Jurkat, Clone E6-1 (cell line): ENCODE results near the gene RGP1.

Experiments
- DNase-seq: peaks from one replicate; pipeline ENCODE4 v3.0.0-alpha.2; 2011; ENCODE audit warnings: low read depth, low spot score
- H3K4me3 ChIP-seq: 2 replicates; pipeline ENCODE4 v1.5.1; 2011; ENCODE audit warnings: mild to moderate bottlenecking, low read length, control low read depth, moderate library complexity

Gene RGP1

DNA sequence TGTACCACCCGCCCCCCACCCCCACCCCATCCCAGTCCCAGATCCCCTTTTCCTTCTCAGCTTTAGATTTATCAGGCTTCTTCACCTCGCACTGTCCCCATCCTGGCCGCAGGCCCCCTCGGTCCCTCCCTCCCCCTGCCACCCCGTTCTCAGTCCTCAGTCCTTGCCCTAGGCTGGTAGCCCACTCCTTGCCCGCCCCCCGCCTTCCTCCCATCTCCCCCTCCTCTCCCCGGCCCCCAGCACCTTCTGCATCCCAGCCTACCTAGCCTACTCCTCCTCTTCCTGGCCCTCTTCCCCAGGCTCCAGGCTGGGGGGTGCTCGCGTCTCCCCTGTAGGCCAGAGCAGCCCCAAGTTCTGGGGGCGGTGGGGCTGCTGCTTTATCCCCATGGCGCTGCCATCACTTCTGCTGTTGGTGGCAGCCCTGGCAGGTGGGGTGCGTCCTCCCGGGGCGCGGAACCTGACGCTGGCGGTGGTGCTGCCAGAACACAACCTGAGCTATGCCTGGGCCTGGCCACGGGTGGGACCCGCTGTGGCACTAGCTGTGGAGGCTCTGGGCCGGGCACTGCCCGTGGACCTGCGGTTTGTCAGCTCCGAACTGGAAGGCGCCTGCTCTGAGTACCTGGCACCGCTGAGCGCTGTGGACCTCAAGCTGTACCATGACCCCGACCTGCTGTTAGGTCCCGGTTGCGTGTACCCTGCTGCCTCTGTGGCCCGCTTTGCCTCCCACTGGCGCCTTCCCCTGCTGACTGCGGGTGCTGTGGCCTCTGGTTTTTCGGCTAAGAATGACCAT is 43.1 kb downstream of the RGP1 start:
- DNase-seq, result no peak
- no peak overlapping the region for H3K4me3 ChIP-seq

DNA sequence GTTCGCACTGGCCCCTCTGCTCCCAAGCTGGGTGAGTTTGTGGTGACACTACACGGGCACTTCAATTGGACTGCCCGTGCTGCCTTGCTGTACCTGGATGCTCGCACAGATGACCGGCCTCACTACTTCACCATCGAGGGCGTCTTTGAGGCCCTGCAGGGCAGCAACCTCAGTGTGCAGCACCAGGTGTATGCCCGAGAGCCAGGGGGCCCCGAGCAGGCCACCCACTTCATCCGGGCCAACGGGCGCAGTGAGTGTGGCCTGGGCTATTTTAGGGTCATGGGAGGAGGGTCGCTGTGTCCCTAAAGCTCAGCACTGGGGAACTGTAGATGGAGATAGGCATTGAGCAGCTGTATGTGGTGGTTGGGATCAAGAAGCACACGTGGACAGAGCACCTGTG is 43.7 kb downstream of the RGP1 start:
- DNase-seq, result no peak
- H3K4me3 ChIP-seq, result no peak overlapping the region

GRCh38 chr9:35793461-35793860 is 44.4 kb downstream of the RGP1 start:
- no peak for DNase-seq
- H3K4me3 ChIP-seq, result no peak overlapping the region

GRCh38 chr9:35795695-35796094 is 46.6 kb downstream of the RGP1 start:
- no peak overlapping the region for H3K4me3 ChIP-seq
- DNase-seq, result no peak

DNA sequence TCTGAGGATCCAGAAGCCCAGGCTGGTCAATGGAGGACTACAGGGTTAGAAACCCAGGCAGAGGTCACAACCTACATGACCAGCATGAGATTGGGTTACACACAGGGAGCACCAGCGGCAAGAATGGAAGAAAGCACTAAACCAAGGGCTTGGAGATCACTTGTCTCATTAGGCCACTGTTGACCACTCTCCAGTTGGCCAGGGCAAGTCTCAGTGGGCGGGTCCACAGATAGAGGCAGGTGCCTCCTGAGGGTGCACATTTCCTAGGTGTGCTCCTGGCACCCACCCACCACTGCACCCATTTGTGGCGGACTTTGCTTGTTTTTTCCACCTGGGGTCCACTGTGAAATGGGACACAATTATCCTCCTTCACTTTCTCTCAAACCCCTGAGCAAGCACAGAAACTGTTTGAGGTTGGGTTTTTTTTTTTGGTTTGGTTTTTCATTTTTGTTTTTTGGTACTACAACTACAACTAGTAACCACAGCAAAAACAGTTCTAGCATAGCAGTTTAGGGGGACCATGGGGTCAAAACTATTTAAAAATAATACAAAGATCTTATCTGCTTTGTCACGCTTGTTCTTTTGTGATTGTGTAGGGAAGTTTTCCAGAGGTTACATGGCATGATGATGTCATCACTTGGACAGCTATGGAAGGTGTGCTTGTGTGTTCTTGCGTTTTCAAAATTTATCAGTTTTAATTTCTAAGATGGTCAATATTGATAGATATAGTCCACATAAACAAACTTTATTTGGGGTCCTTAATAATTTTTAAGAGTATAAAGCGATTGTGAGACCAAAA is 48.4 kb downstream of the RGP1 start:
- no peak for DNase-seq
- H3K4me3 ChIP-seq, result no peak overlapping the region

DNA sequence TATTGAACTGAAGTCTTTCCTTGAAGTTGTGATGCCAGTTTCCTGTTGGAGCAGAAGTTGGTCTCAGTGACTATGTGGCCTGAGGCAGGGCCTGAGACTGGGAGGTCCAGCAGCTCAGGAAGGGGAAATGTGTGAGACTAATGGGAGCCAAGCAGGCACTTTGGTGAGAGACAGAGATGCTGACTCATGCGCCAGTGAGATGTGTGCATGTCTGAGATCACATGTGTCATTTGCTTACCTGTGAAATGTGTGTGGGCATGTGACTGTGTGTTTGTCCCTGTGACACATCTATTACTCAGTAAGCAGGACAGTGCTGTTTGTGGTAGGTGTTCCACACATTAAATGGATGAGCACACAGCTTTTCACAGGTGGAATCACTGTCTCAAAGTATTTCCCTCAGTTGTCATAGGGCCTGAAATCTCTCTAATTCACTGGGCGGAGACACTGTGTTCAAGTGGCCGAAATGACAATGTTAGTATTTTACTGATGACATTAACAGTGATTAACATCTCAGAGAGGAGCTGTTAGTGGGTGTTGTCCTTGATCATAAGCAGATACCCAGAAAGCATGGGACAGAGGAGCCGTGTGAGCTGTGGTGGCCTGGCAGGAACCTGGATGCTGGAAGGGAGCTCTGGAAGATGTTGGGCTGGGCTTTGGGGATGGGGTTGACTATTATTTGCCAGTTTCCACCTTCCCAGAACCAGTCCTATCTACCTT is 49.7 kb downstream of the RGP1 start:
- no peak for DNase-seq
- no peak overlapping the region for H3K4me3 ChIP-seq

- no peak overlapping the region for H3K4me3 ChIP-seq
- DNase-seq, result no peak
These were observed 51.4 kb downstream of the RGP1 start for GRCh38 chr9:35800530-35800929.

DNA sequence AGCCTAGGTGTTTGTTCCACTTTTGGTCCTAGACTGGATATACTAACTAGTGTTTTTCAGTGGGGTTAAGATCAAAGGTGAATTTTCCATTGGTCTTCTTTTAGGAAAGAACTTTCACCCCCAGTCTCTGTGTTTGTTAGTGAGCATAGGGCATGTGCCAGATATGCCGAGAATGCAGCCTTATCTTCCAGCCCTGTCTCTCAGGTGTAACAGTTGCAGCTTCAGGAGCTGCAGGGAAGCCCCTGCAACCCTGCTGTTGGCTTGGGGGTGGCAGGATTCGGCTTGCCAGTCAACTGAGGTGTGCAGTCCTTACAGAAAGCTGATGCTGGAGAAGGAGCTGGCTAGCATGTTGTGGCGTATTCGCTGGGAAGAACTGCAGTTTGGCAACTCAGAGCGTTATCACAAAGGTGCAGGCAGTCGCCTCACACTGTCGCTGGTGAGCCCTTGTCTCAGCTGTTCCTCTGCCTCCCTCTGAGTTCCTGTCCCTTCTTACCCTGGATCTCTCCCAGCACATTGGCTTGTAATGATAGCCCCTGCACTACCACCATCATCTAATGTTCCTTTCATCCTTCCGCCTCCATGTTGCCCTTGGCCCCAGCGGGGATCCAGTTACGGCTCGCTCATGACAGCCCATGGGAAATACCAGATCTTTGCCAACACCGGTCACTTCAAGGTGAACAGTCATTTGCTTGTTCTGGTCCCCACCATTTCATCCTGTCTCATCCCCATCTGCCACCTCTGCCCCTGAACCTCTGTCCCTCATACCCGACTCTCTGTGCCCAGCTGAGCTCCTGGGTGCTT is 52.4 kb downstream of the RGP1 start:
- H3K4me3 ChIP-seq, result no peak overlapping the region
- no peak for DNase-seq

GRCh38 chr9:35806101-35806500 is 57.0 kb downstream of the RGP1 start:
- no peak for DNase-seq
- no peak overlapping the region for H3K4me3 ChIP-seq
